Testis (tissue), 2 donors: Measurements from ENCODE around the gene HEPHL1.
"Not testable (repeated sequence)": the region's sequence is repeated elsewhere in the genome, so short reads cannot be mapped to it uniquely, and the experiment has no call there.

Experiments used
- CTCF ChIP-seq, 3 experiments: fragments of 450-650 bp in 2 of 3; fragments of 200-600 bp in 1 of 3; sonication (generic) in 1 of 3; IDR thresholded peaks; one replicate each; pipeline ENCODE4 v1.5.1; 2016 to 2019; ENCODE audit warnings: antibody characterized with exemption in 3 of 3, mild to moderate bottlenecking in 2 of 3, moderate library complexity in 1 of 3
- POLR2A ChIP-seq: fragments of 450-650 bp; IDR thresholded peaks from one replicate; pipeline ENCODE4 v1.6.1; 2017; ENCODE audit warnings: antibody characterized with exemption, mild to moderate bottlenecking, moderate library complexity

- not testable (repeated sequence) for TF ChIP-seq CTCF (IDR thresholded peaks at IDR 0.05); POLR2A
Observed at GRCh38 chr11:93973322-93974051, 47.7 kb upstream of the HEPHL1 start.
